SJCRH30 (cell line): ENCODE data around the gene CXCR5. TPM values are rescaled to one million over a fixed set of nuclear protein-coding genes. Genes with fewer than 3 reads are reported as not detected.

Source experiments
- DNase-seq, 2 experiments: peaks; one replicate each; pipeline ENCODE4 v3.0.0-alpha.2; 2015 to 2020
- H3K27ac ChIP-seq: fragments of 250-450 bp; sonication (Bioruptor Pico); 2 replicates; pipeline ENCODE4 v1.5.1; 2020; ENCODE audit warnings: mild to moderate bottlenecking, moderate library complexity
- H3K27me3 ChIP-seq: fragments of 250-450 bp; sonication (Bioruptor Pico); 2 replicates; pipeline ENCODE4 v1.5.1; 2020; ENCODE audit warnings: mild to moderate bottlenecking, moderate library complexity
- H3K36me3 ChIP-seq: fragments of 250-450 bp; sonication (Bioruptor Pico); 2 replicates; pipeline ENCODE4 v1.5.1; 2020; ENCODE audit warnings: mild to moderate bottlenecking, moderate library complexity
- H3K4me1 ChIP-seq: fragments of 250-450 bp; sonication (Bioruptor Pico); 2 replicates; pipeline ENCODE4 v1.5.1; 2020; ENCODE audit warnings: mild to moderate bottlenecking, moderate library complexity
- H3K4me3 ChIP-seq: fragments of 250-450 bp; sonication (Bioruptor Pico); 2 replicates; pipeline ENCODE4 v1.5.1; 2020; ENCODE audit warnings: mild to moderate bottlenecking, moderate library complexity
- H3K9me3 ChIP-seq: fragments of 250-450 bp; sonication (Bioruptor Pico); replicated peaks from 2 replicates; pipeline ENCODE4 v1.5.1; 2020; ENCODE audit warnings: mild to moderate bottlenecking, moderate library complexity
- total RNA-seq: library from RNA; depleted of rRNA; stranded (reverse); fragments of >200 nt; shearing (Covaris generic); gene quantifications from 2 replicates; pipeline ENCODE4 v1.2.3, GENCODE V29; 2014

Gene CXCR5
- total RNA-seq, 1 experiment from 2014 or later = not detected

DNA sequence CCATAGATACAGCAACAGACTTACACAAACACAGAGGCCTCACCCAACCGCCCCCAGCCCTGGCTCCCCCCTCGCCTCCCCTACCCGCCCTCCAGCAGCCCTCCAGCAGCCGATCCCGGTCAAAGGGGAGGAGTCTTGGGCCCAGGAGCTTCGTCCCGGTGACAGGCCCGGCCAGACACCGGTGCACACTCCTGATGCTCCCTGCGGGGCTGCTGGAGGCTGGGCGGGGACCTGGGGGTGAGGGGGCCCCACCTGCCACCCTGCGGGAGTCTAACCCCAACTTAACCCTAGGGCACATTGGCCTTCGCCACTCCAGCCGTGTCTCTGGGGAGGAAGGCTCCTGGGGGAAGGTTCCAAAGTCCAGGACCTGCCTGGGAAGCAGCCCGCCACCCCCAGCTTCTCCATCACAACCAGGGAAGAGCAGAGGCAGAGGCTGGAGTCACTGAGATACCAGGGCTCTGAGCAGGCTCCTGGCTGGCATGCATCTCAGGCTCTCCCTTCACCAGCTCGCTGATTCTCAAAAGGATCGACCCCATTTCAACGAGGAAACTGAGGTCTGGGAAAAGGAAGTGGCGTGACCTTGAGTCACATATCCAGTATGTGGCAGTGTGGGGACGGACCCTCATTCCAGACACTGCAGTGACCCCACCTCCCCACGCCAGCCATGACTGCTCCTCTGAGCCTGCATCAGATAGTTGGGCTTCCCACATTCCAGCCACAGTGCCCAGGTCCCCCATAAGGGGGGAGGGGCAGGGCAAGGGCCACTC is 27.6 kb downstream of the CXCR5 start:
- H3K27me3 ChIP-seq = no peaks in the 10 kb centered on the region
- DNase-seq = peak; percentile 40 to 42
- H3K9me3 ChIP-seq = no peaks in the 10 kb centered on the region
- H3K36me3 ChIP-seq = no peaks in the 10 kb centered on the region
- H3K4me3 ChIP-seq = peak overlapping the region; percentile 56
- H3K27ac ChIP-seq = peak overlapping the region; percentile 92
- H3K4me1 ChIP-seq = peaks cover 70% of the 10 kb centered on the region

DNA sequence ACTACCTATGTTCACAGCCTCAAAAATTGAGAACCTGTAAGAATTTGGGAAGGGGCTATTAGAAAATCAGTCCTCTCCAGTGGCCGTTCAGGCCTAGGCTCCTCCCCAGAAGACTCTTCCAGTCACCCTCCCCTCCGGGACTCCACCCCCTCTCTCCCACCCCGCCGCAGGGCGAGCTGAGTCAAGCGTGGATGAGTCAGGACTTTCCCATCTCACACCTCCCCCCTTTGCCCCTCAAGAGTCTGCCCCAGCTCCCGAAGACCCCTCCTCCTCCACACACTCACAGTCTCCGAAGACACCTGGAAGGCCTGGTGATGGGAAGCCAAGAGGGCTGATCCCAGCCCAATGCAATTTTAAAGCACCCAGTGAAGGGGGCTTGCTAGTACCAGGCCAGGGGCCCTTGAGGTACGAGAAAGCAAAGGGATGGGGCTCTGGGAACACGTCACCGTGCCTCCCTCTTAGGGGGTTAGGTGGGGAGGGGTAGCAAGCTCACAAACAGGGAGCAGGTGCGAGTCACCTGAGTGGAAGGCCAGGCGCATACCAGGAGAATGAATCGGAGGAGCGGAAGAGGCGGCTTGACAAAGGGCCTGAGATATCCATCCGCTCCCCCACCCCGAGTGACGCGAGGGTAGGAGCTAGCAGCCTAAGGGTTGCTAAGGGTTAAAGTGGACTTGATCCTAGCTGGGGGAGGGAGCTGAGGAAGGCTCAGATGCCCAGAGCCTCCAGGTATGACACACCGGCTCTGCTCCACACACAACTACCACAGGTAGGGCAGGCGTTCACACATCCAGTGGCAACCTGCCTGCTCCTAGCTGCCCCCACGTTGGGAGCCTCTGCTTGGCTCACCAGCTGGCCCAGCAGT is 28.4 kb downstream of the CXCR5 start:
- Histone ChIP-seq H3K9me3 (no peaks in the 10 kb centered on the region), H3K27me3 (no peaks in the 10 kb centered on the region), H3K4me3 (peak overlapping the region; percentile 13; the same call in 1 of the 2 replicates), H3K27ac (peak overlapping the region; percentile 92), H3K4me1 (peaks cover 76% of the 10 kb centered on the region), H3K36me3 (no peaks in the 10 kb centered on the region)
- peak; percentile 76 to 81 for DNase-seq

DNA sequence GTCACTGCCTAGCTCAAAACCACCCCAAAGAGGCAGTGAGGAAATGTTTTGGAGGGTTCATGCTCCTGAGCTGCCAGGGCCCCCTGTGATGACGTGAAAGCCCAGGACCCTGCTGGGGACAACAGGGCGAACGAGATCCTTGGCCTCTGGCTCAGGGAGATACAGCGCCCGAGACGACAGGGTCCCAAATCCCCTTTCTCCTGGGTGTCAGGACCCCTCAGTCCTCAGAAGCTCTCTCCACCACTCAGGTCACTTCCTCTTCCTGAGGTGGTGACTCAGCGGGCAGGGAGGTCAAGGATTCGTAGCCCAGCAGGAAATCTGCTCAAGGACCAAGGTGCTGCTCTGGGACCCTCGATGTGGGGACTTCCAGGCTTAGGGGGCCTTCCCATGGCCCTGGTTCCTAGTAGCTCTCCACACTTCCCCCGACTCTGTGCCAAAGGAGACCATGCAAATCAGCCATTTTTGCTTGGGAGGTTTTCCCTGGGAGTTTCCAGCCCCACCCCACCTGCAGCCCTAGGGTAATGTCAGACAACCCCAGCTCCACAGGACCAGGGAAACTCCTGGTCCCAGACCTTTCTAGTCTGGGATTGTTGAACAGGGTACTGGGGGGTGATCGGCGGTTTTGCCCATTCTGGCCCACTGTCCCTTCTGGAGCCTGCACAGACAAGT is 29.2 kb downstream of the CXCR5 start:
- peak overlapping the region; percentile 92 for H3K27ac ChIP-seq
- DNase-seq = no peak
- no peaks in the 10 kb centered on the region for H3K36me3 ChIP-seq
- no peaks in the 10 kb centered on the region for H3K9me3 ChIP-seq
- peaks cover 75% of the 10 kb centered on the region for H3K4me1 ChIP-seq
- no peaks in the 10 kb centered on the region for H3K27me3 ChIP-seq
- no peak overlapping the region for H3K4me3 ChIP-seq

DNA sequence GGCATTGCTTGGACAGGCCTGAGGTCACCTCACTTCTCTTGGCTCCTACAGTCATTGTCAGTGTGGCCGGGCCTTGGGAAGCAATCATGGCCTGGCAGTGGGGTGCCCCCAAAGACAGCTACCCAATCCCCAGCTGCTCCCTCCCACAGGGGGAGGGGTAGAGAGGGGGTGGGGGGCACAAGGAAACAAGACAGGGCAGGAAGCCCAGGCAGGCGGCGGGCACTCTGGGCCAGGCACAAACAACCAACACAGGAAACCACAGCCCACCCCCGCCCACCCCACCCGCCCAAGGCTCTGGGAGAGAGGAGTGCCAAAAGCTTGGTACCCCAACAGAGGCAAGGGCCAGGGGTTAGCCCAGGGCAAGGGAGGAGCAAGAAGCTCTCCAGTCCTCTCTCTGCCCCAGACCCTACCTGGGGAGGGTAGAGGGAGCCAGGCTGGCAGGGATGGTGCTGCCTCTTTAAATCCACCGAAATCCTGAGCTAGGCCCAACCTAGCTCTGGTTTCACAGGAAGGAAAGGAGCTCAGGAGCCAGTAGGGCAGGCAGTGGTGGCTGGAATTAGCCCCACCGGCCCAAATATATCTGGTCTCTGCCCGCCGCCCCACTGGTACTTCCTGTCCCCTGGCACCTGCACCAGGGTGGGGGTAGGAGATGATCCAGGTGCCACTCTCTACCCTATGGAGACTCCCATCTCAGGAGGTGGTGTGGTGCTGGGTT is 29.9 kb downstream of the CXCR5 start:
- peak overlapping the region; percentile 92 for H3K27ac ChIP-seq
- H3K4me3 ChIP-seq = no peak overlapping the region
- H3K36me3 ChIP-seq = no peaks in the 10 kb centered on the region
- peaks cover 74% of the 10 kb centered on the region for H3K4me1 ChIP-seq
- DNase-seq = no peak
- no peaks in the 10 kb centered on the region for H3K9me3 ChIP-seq
- H3K27me3 ChIP-seq = no peaks in the 10 kb centered on the region

DNA sequence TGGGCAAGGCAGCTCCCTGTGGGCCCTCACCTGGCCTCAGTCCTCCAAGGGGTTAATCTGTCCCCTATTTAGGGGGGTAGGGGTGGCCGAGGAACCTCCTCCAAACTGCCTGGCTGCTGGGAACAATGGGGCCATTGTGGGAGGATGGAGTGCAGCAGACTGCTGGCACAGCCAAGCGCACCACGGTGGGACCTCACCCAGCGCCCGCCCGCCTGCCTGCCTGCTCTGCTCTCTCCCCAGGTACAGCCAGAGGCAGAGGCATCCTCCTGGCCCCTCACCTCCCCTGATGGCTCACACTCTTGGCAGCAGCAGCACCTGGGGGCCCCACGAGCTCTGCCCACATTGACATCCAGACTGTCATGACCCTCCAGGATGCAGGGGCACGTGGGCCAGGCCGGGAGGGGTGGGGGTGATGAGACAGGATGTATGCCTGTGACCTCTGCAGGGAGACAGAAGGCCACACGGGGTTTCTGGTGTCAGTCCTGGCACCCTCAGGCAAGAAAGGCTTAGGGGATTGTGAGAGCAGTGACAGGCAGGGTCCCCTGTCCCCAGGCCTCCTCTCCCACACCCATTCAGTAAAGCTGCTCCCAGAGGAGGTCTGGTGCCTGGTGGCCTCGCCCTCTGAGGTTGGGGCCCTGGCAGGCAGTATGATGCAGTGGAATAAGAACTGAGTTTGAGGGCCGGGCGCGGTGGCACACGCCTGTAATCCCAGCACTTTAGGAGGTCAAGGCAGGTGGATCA is 30.7 kb downstream of the CXCR5 start:
- Histone ChIP-seq H3K9me3 (no peaks in the 10 kb centered on the region), H3K27me3 (no peaks in the 10 kb centered on the region), H3K36me3 (no peaks in the 10 kb centered on the region), H3K27ac (peak overlapping the region; percentile 68), H3K4me3 (no peak overlapping the region), H3K4me1 (peaks cover 72% of the 10 kb centered on the region)
- DNase-seq = peak; percentile 72 to 77

DNA sequence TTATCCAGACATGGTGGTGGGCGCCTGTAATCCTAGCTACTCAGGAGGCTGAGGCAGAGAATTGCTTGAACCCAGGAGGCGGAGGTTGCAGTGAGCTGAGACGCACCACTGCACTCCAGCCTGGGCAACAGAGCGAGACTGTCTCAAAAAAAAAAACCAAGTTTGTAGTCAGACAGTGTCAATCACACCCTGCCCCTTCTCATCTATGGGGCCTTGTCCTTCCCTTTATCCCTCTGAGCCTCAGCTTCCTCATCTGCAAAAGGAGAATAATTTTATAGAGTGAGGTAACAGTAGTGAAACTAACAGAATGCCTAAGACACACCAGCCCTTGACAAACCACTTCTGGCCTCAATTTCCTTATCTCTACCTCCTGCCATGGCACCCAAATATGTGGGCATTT is 31.3 kb downstream of the CXCR5 start:
- H3K4me1 ChIP-seq = peaks cover 72% of the 10 kb centered on the region
- H3K4me3 ChIP-seq = no peak overlapping the region
- H3K27ac ChIP-seq = peak overlapping the region; percentile 68
- no peaks in the 10 kb centered on the region for H3K27me3 ChIP-seq
- no peak for DNase-seq
- H3K36me3 ChIP-seq = no peaks in the 10 kb centered on the region
- no peaks in the 10 kb centered on the region for H3K9me3 ChIP-seq

DNA sequence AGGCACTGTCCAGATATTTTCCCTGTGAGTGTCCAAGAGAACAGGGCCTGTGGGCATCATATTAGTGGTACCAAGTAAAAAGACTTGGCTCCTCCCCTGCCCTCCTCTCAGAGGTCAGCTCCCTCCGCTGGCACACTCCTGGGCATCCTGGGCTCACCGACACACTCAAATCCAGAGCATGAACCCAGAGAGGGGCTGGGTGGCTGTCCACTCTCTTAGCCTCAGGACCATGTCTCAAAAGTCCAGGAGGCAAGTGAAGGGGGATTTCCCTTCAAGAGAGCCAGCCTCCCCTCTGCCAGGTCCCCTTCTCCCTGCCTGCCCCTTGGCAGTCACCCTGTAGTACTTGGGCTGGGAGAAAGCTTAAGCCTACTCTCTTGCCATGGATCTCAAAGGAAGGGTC is 31.7 kb downstream of the CXCR5 start:
- Histone ChIP-seq H3K27ac (no peak overlapping the region), H3K9me3 (no peaks in the 10 kb centered on the region), H3K27me3 (no peaks in the 10 kb centered on the region), H3K4me1 (peaks cover 73% of the 10 kb centered on the region), H3K36me3 (no peaks in the 10 kb centered on the region), H3K4me3 (no peak overlapping the region)
- DNase-seq = no peak

DNA sequence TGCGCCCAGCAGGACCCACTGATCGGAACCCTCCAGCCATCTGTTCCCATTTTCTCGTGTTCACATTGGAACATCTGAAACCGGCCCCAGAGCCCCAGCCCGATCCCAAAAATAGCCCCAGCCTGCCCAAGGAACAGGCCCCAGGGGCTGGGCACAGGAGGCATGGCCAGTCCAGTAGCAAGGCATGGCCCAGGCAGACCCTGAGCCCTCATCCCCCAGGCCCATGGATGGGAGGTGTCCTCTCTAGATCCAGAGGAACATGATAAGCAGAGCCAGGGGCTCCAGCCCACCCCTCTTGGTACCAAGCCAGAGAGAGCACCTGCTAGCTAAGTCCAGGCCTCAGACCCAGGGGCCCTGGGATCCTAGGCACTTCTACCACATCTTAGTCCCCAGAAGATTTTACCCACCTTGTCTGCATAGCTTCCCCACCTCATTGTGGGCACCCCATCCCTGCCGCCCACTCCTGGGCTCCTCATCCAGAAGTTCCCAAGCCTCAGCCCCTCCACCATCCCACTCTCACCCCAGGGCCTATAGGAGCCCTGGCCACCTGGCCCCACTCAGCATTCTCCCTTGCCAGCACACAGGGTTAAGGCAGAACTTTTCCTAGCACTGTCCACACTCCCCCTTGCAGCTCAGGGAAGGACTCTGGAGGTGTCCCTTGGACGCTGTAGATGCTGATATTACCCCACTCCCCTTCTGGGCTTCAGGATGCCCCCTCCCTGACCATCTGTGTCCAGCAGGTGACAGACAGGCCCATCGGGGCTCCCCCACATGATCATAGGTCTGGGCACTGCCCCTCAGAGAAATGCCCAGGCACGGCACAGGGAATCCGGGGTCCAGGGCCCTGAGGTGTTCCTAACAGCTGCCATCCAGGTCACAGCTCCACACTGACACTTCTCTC is 32.5 kb downstream of the CXCR5 start:
- Histone ChIP-seq H3K4me1 (peaks cover 76% of the 10 kb centered on the region), H3K4me3 (no peak overlapping the region), H3K9me3 (no peaks in the 10 kb centered on the region), H3K36me3 (no peaks in the 10 kb centered on the region), H3K27ac (no peak overlapping the region), H3K27me3 (no peaks in the 10 kb centered on the region)
- no peak for DNase-seq

DNA sequence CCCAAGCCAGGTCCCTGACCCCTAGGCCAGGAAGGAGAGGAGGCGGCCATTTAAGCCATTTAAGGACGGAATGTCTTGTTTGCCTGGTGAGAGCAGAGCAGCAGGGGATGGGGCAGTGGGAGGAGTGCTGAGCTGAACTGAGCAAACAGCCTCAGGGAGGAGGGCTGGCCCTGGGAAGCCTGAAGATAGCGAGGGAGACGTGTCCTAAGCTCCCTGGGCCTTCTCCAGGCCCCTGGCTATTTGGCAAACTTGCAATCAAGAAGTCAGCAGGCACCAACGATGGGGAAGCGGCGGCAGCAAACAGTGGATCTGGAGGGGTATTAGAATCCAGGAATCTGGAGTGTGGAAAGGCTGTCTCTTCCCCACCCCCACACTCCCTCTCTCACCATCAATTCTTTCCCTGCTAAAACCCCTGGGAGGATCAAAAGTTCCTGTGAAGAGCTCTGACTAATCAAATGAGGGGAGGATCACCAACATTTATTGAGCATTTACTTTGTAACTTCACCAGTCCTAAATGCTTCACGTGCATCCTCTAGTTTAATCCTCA is 33.2 kb downstream of the CXCR5 start:
- H3K4me3 ChIP-seq = no peak overlapping the region
- H3K4me1 ChIP-seq = peaks cover 76% of the 10 kb centered on the region
- no peak overlapping the region for H3K27ac ChIP-seq
- no peaks in the 10 kb centered on the region for H3K9me3 ChIP-seq
- H3K27me3 ChIP-seq = no peaks in the 10 kb centered on the region
- DNase-seq = no peak
- H3K36me3 ChIP-seq = no peaks in the 10 kb centered on the region

DNA sequence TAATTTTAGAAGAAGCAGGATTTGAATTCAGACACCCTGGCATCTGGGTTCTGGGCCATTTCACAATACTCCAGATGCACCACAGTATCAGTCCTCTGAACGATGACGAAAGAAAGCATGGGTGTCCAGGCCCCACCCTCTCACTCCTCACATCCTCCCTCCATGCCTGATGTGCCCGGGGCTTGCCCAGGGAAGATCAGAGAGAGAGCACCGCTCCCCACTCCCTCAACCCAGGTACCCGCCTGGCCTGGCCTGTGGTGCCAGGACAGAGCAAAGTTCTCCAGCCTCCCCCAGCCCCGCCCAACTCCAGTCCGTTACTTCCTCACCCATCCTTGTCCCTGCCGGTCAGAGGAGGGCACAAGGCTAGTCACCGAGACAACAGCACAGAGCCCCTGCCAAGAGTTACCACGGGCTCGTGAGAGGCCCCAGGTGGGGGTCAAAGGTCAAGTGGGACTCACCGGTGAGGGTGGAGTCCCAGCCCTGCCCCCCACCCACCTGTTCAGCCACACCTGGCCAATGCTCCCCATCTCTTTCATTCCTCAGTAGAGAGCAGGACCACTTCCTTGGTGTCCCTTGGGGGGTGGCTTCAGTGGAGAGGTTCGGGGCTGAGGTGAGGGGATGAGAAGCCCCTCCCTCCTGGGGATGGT is 33.9 kb downstream of the CXCR5 start:
- Histone ChIP-seq H3K36me3 (no peaks in the 10 kb centered on the region), H3K27me3 (no peaks in the 10 kb centered on the region), H3K4me3 (no peak overlapping the region), H3K27ac (no peak overlapping the region), H3K9me3 (no peaks in the 10 kb centered on the region), H3K4me1 (peaks cover 76% of the 10 kb centered on the region)
- no peak for DNase-seq

DNA sequence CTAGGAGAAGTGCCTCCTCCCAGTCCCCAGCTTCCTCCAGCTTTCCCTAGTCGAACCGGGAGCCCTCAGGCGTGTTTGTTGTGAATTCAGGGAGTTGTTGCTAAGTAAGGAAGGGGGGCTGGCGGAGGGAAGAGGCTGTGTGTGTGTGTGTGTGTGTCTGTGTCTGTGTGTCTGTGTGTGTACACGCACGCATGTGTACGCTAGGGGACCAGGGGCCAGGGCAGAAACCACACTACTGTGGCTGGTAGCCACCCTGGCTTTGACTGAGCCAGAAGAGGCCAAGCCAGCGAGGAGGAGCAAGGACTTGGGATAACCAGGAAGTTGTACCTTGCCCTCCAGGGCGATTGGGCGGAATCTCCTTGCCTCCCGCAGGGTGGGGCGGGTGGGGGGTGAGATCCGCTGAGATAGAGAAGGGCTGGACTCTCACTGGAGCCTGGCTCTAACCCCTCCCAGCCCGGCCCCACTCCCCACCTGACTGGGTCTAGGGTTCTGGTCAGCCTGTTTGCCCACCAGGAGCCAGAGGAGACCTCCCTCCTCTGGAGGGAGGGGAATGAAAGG is 34.5 kb downstream of the CXCR5 start:
- H3K4me3 ChIP-seq = 0 out of 2 replicates have a peak overlapping the region, but pooled peaks have one; percentile 12
- H3K36me3 ChIP-seq = no peaks in the 10 kb centered on the region
- H3K27me3 ChIP-seq = no peaks in the 10 kb centered on the region
- H3K9me3 ChIP-seq = no peaks in the 10 kb centered on the region
- H3K27ac ChIP-seq = no peak overlapping the region; the same call in 1 of the 2 replicates
- DNase-seq = no peak
- peaks cover 71% of the 10 kb centered on the region for H3K4me1 ChIP-seq

DNA sequence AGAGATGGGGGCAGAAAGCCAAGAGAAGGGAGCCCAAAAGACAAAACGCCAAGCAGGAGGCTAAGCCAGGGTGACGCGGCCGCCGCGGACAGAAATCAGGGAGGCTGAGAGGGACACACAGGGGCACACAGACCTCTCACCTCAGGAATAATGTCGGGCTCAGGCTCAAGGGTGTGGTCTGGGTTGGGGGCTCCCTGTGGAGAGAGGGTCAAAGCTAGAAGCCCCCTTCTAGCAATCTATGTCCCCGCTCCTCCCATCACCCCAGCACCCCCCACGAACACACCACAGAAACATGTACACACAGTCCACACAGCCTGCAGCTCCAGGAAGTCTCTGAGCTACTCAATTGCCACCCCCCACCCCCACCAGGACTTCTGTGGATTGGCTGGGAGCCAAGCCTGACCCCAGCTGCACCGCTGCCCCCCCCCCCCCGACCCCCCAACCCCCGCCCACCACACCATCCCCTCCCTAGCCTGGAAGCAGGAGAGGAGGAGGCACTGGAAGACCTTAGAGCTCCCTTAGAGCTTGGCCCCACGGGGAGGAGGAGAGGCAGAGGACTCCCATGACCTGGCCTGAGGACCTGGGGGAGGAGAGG is 35.1 kb downstream of the CXCR5 start:
- Histone ChIP-seq H3K9me3 (no peaks in the 10 kb centered on the region), H3K4me3 (0 out of 2 replicates have a peak overlapping the region, but pooled peaks have one; percentile 12), H3K36me3 (no peaks in the 10 kb centered on the region), H3K4me1 (peaks cover 67% of the 10 kb centered on the region), H3K27ac (no peak overlapping the region; the same call in 1 of the 2 replicates), H3K27me3 (no peaks in the 10 kb centered on the region)
- DNase-seq = no peak
